Endothelial cell of umbilical vein (primary cell): ENCODE measurements around the gene ANKRD13D. TPM values are rescaled to one million over a fixed set of nuclear protein-coding genes. Genes with fewer than 3 reads are reported as not detected.

Source experiments
- BruUV-seq: library from RNA; stranded (reverse); fragments of 400-500 nt; replicated peaks from 2 replicates; lab custom pipeline; 2021; lab: Mats Ljungman, UMichigan
- CTCF ChIA-PET: fragments of 300-600, 350-600 bp; sonication (Branson Sonifier 250); formaldehyde crosslinking; loops from one replicate; lab custom pipeline; 2021; ENCODE audit warnings: antibody characterized with exemption, inconsistent platforms; lab: Charles Lee
- POLR2A ChIA-PET: fragments of 300-600, 350-600 bp; sonication (Branson Sonifier 250); formaldehyde crosslinking; loops from one replicate; lab custom pipeline; 2021; ENCODE audit warnings: antibody characterized with exemption, inconsistent platforms; lab: Charles Lee
- DNase-seq: peaks from one replicate; pipeline ENCODE4 v3.0.0-alpha.2; 2011; ENCODE audit warnings: low read depth, low spot score
- FAIRE-seq: peaks from 2 replicates; lab custom pipeline; 2011; peaks lifted over from hg19 to GRCh38; lab: Jason Lieb, UNC
- H2AFZ ChIP-seq: 2 replicates; pipeline ENCODE4 v1.6.0; 2012; ENCODE audit warnings: low read depth, low read length, control low read depth, inconsistent platforms
- H3K27ac ChIP-seq: 2 replicates; pipeline ENCODE4 v1.5.1; 2011; ENCODE audit warnings: low read depth, mild to moderate bottlenecking, control low read depth, low read length, moderate library complexity; ENCODE audit not compliant: insufficient read depth
- H3K27me3 ChIP-seq, 2 experiments: 2 replicates each; pipeline versions ENCODE4 v1.6.0 to v1.6.1; 2011; ENCODE audit warnings: low read length in 2 of 2, mixed read lengths in 1 of 2; ENCODE audit not compliant: control insufficient read depth in 2 of 2, insufficient read depth in 2 of 2
- H3K36me3 ChIP-seq, 2 experiments: 2 replicates in 1 of 2; 3 replicates in 1 of 2; pipeline ENCODE4 v1.5.1; 2011; ENCODE audit warnings: low read length in 2 of 2, mild to moderate bottlenecking in 1 of 2, moderate library complexity in 1 of 2; ENCODE audit not compliant: control insufficient read depth in 2 of 2, insufficient read depth in 2 of 2; ENCODE audit errors: extremely low read depth in 1 of 2
- H3K4me1 ChIP-seq: 3 replicates; pipeline ENCODE4 v1.5.1; 2011; ENCODE audit warnings: mild to moderate bottlenecking, low read length; ENCODE audit not compliant: control insufficient read depth, insufficient read depth; ENCODE audit errors: extremely low read depth
- H3K4me2 ChIP-seq: 2 replicates; pipeline ENCODE4 v1.6.1; 2011; ENCODE audit warnings: low read length, control low read depth, mixed read lengths; ENCODE audit not compliant: insufficient read depth
- H3K4me3 ChIP-seq, 3 experiments: fragments of 200-600 bp in 1 of 3; sonication (generic), shearing (Covaris generic) in 1 of 3; replicated peaks in 1 of 3; 2 replicates each; pipeline ENCODE4 v1.5.1; 2011 to 2016; ENCODE audit warnings: control low read depth in 3 of 3, low read length in 3 of 3, mild to moderate bottlenecking in 2 of 3, inconsistent platforms in 1 of 3, low read depth in 1 of 3, moderate library complexity in 1 of 3; ENCODE audit not compliant: insufficient read depth in 1 of 3
- H3K79me2 ChIP-seq: 2 replicates; pipeline ENCODE4 v1.6.0; 2012; ENCODE audit warnings: low read length, inconsistent platforms; ENCODE audit not compliant: control insufficient read depth, insufficient read depth
- H3K9ac ChIP-seq: replicated peaks from 2 replicates; pipeline ENCODE3; 2011; ENCODE audit warnings: low read length, control low read depth; ENCODE audit not compliant: insufficient read depth; ENCODE audit errors: extremely low read depth
- H3K9me1 ChIP-seq: replicated peaks from 3 replicates; pipeline ENCODE4 v1.6.0; 2011; ENCODE audit warnings: mild to moderate bottlenecking, low read length; ENCODE audit not compliant: control insufficient read depth, insufficient read depth; ENCODE audit errors: extremely low read depth
- H3K9me3 ChIP-seq: replicated peaks from 2 replicates; pipeline ENCODE4 v1.5.1; 2012; ENCODE audit warnings: low read length, inconsistent platforms; ENCODE audit not compliant: control insufficient read depth, insufficient read depth
- H4K20me1 ChIP-seq: replicated peaks from 2 replicates; pipeline ENCODE3; 2011; ENCODE audit warnings: mild to moderate bottlenecking, low read length; ENCODE audit not compliant: control insufficient read depth, insufficient read depth; ENCODE audit errors: extremely low read depth
- EZH2 ChIP-seq: IDR thresholded peaks from 2 replicates; pipeline ENCODE4 v1.6.1; 2012; ENCODE audit warnings: borderline replicate concordance, low read depth, mild to moderate bottlenecking, moderate library complexity, low read length, inconsistent platforms; ENCODE audit not compliant: severe bottlenecking
- GATA2 ChIP-seq: IDR thresholded peaks from 2 replicates; pipeline ENCODE4 v1.7.0; 2011; ENCODE audit warnings: low read depth, mild to moderate bottlenecking, moderate library complexity, mixed read lengths, low read length; ENCODE audit not compliant: insufficient read length, insufficient read depth
- JUN ChIP-seq: IDR thresholded peaks from 2 replicates; pipeline ENCODE4 v1.6.1; 2011; ENCODE audit warnings: borderline replicate concordance, low read depth; ENCODE audit not compliant: insufficient read length, insufficient read depth
- MAX ChIP-seq: IDR thresholded peaks from 2 replicates; pipeline ENCODE4 v1.6.1; 2011; ENCODE audit not compliant: insufficient read depth, insufficient read length
- MYC ChIP-seq: IDR thresholded peaks from one replicate; pipeline ENCODE4 v1.6.1; 2011; ENCODE audit warnings: mild to moderate bottlenecking, low read depth, low read length
- POLR2A ChIP-seq: IDR thresholded peaks from 2 replicates; pipeline ENCODE4 v1.6.1; 2012; ENCODE audit warnings: low read depth, mild to moderate bottlenecking, control low read depth, low read length
- POLR2AphosphoS5 ChIP-seq: IDR thresholded peaks from 2 replicates; pipeline ENCODE4 v1.6.1; 2012; ENCODE audit warnings: low read depth, mild to moderate bottlenecking, control low read depth, low read length, moderate library complexity; ENCODE audit not compliant: insufficient read depth
- dilution Hi-C: fragments of 300-500 bp; cut with MboI; formaldehyde crosslinking; loops from one replicate; pipeline ENCODE4 v1.15.0; 2019; ENCODE audit warnings: low sequenced_read_pairs; ENCODE audit not compliant: extremely low pct_ligation_motif_present
- intact Hi-C: fragments of 100-400 bp; cut with micrococcal nuclease; formaldehyde crosslinking; loops from one replicate; pipeline ENCODE4 v1.10.0; 2022
- polyA plus RNA-seq, 4 experiments: library from polyadenylated mRNA; depleted of rRNA in 3 of 4; stranded (reverse) in 3 of 4; unstranded in 1 of 4; fragments of >200 nt; gene quantifications; 2 replicates each; pipeline versions ENCODE4 v1.2.1 to v1.2.3, GENCODE V29; 2011 to 2012; ENCODE audit warnings: missing spikeins in 1 of 4
- total RNA-seq: library from RNA; stranded (reverse); gene quantifications from 2 replicates; pipeline ENCODE4 v1.2.3, GENCODE V29; 2021

The ANKRD13D gene
- total and polyA plus RNA-seq, 2 donors (not counting 3 experiments of a cell fraction or from before 2014, with no cell fraction given): 43.5 to 57.5 TPM

GRCh38 chr11:67266449-67267187 lies 22.5 kb upstream of the ANKRD13D start, which contains the start of gene GRK2:
Gene GRK2 (plus strand): TSS chr11:67266473. CDS start chr11:67266700, 227 bp downstream.
- H3K9me1 ChIP-seq: no peaks in the 10 kb centered on the region
- H3K79me2 ChIP-seq: peaks cover 48% of the 10 kb centered on the region
- peak within 1 kb of the TSS; percentile 49 for H3K9ac ChIP-seq
- no peaks in the 10 kb centered on the region for H3K9me3 ChIP-seq
- intact Hi-C loops: loop anchor here (1.0 to 10.0 kb wide), 4 partner anchors 11 to 238 kb away; partner anchors contain the start of genes CDK2AP2 and PITPNM1
- H2AFZ ChIP-seq: peak within 1 kb of the TSS; percentile 29
- no peak within 1 kb of the TSS for H3K27ac ChIP-seq
- no peaks in the 10 kb centered on the region for H4K20me1 ChIP-seq
- FAIRE-seq (no peak), DNase-seq (no peak)
- peaks cover 38% of the 10 kb centered on the region for H3K4me1 ChIP-seq
- ChIA-PET CTCF (interaction anchor here (0.7 to 2.5 kb wide), 14 partner anchors 11 to 186 kb away, joined by 3 to 35 read pairs (median 5); partner anchors contain the start of gene ANKRD13D), POLR2A (interaction anchor here (1.0 kb wide), 2 partner anchors 27 to 87 kb away, joined by 3 to 4 read pairs; partner anchors contain the start of gene POLD4)
- H3K4me3 ChIP-seq: peak within 1 kb of the TSS; percentile 56 to 72 (median 69)
- no peaks in the 10 kb centered on the region for H3K27me3 ChIP-seq
- BruUV-seq: no TSS peak
- TF ChIP-seq MYC (no peak), POLR2A (no peak), JUN (no peak), EZH2 (no peak), GATA2 (no peak), POLR2AphosphoS5 (no peak), MAX (no peak)
- H3K4me2 ChIP-seq: peak within 1 kb of the TSS; percentile 53
- H3K36me3 ChIP-seq: peaks cover 0 to 2% of the 10 kb centered on the region in 2 experiments
- dilution Hi-C loops: no loop called here
